Upper lobe of left lung (tissue), 6 donors: Measurements from ENCODE around the gene SHLD1. TPM values are rescaled to one million over a fixed set of nuclear protein-coding genes. Genes with fewer than 3 reads are reported as not detected.

Experiments used
- ATAC-seq, 2 donors: fragments of 200-7000 bp; cut with Tn5 transposase; one replicate each; pipeline ENCODE4 v1.9.1; 2022; ENCODE audit warnings: mild to moderate bottlenecking in 2 of 2, moderate library complexity in 2 of 2; ENCODE audit not compliant: low FRiP score in 2 of 2
- DNase-seq, 2 donors: peaks; one replicate each; pipeline ENCODE4 v3.0.0-alpha.2; 2019 to 2020
- H3K27ac ChIP-seq, 4 donors: fragments of 200-600 bp; sonication (generic); one replicate each; pipeline ENCODE4 v1.5.1; 2016 to 2019
- H3K27me3 ChIP-seq, 4 donors: fragments of 200-600 bp; sonication (generic); one replicate each; pipeline ENCODE4 v1.5.1; 2017 to 2019
- H3K36me3 ChIP-seq, 4 donors: fragments of 200-600 bp; sonication (generic); one replicate each; pipeline ENCODE4 v1.5.1; 2016 to 2019
- H3K4me1 ChIP-seq, 4 donors: fragments of 200-600 bp; sonication (generic); one replicate each; pipeline ENCODE4 v1.5.1; 2018 to 2019
- H3K4me3 ChIP-seq, 4 donors: fragments of 200-600 bp; sonication (generic); one replicate each; pipeline ENCODE4 v1.5.1; 2017 to 2019; ENCODE audit warnings: mild to moderate bottlenecking in 2 of 4, moderate library complexity in 1 of 4
- H3K9me3 ChIP-seq, 4 donors: fragments of 200-600 bp; sonication (generic); one replicate each; pipeline ENCODE4 v1.5.1; 2018 to 2019
- CTCF ChIP-seq, 6 experiments: fragments of 450-650 bp in 4 of 6; fragments of 200-600 bp in 2 of 6; sonication (generic) in 2 of 6; IDR thresholded peaks; one replicate each; pipeline ENCODE4 v1.5.1; 2016 to 2019; ENCODE audit warnings: antibody characterized with exemption in 6 of 6
- EP300 ChIP-seq, 4 donors: sonication (generic); formaldehyde crosslinking; IDR thresholded peaks; one replicate each; pipeline ENCODE4 v1.5.1; 2017; ENCODE audit warnings: antibody characterized with exemption in 4 of 4, control low read depth in 2 of 4
- POLR2A ChIP-seq, 4 donors: fragments of 450-650 bp; IDR thresholded peaks; one replicate each; pipeline ENCODE4 v1.5.1; 2016 to 2017; ENCODE audit warnings: antibody characterized with exemption in 4 of 4, mild to moderate bottlenecking in 2 of 4
- POLR2AphosphoS5 ChIP-seq, 2 donors: sonication (generic); formaldehyde crosslinking; IDR thresholded peaks; one replicate each; pipeline ENCODE4 v1.5.1; 2017; ENCODE audit warnings: antibody characterized with exemption in 2 of 2
- WGBS, 2 donors: methylation state at CpG; one replicate each; pipeline ENCODE4 v1.1.5; 2017 to 2018; 5-methylcytosine and 5-hydroxymethylcytosine counted together
- total RNA-seq, 6 donors: library from RNA; depleted of rRNA in 4 of 6; stranded (reverse); fragments of >200 nt in 4 of 6; gene quantifications; one replicate each; pipeline versions ENCODE4 v1.1.0 to v1.2.1, GENCODE V29; 2016 to 2021
- donor health status: DM: no; HTN: no; CAD: no; lungs with moderate emphysema.
- donor health status: DM: no; HTN: yes; CAD: no; lungs with severe emphysema.

The SHLD1 gene
- total RNA-seq, 6 donors from 2014 or later, result 3.1 to 5.6 (median 4.5) TPM

- Histone ChIP-seq H3K36me3 (no peaks in the 10 kb centered on the region), H3K4me3 (no peak overlapping the region), H3K4me1 (no peaks in the 10 kb centered on the region), H3K9me3 (no peaks in the 10 kb centered on the region), H3K27me3 (no peaks in the 10 kb centered on the region), H3K27ac (no peak overlapping the region)
- TF ChIP-seq POLR2AphosphoS5 (IDR thresholded peaks at IDR 0.05) (no peak), CTCF (IDR thresholded peaks at IDR 0.05) (no peak), EP300 (IDR thresholded peaks at IDR 0.05) (no peak), POLR2A (IDR thresholded peaks at IDR 0.05) (no peak)
- WGBS, 2 donors, result 77 to 92% methylated on average over 2 of the region's 2 CpGs
- DNase-seq (no peak), ATAC-seq (no peak)
Measured at GRCh38 chr20:5895626-5896025, 145.4 kb downstream of the SHLD1 start.

GRCh38 chr20:5899444-5899843 is 149.2 kb downstream of the SHLD1 start:
- Histone ChIP-seq H3K4me3 (no peak overlapping the region), H3K4me1 (no peaks in the 10 kb centered on the region), H3K36me3 (no peaks in the 10 kb centered on the region), H3K27me3 (no peaks in the 10 kb centered on the region), H3K9me3 (no peaks in the 10 kb centered on the region), H3K27ac (no peak overlapping the region)
- DNase-seq (no peak), ATAC-seq (no peak)
- 52 to 72% methylated on average over 1 of the region's 1 CpG for WGBS, 2 donors
- TF ChIP-seq EP300 (IDR thresholded peaks at IDR 0.05) (no peak), POLR2AphosphoS5 (IDR thresholded peaks at IDR 0.05) (no peak), CTCF (IDR thresholded peaks at IDR 0.05) (no peak), POLR2A (IDR thresholded peaks at IDR 0.05) (no peak)

- no peak overlapping the region for H3K4me3 ChIP-seq
- 54 to 58% methylated on average over 1 of the region's 1 CpG for WGBS, 2 donors
- H3K9me3 ChIP-seq, result no peaks in the 10 kb centered on the region
- no peak for TF ChIP-seq POLR2A (IDR thresholded peaks at IDR 0.05)
- TF ChIP-seq EP300 (IDR thresholded peaks at IDR 0.05), result no peak
- TF ChIP-seq CTCF (IDR thresholded peaks at IDR 0.05), result no peak
- TF ChIP-seq POLR2AphosphoS5 (IDR thresholded peaks at IDR 0.05), result no peak
- H3K36me3 ChIP-seq, result no peaks in the 10 kb centered on the region
- no peak overlapping the region for H3K27ac ChIP-seq
- no peak for DNase-seq
- H3K4me1 ChIP-seq, result no peaks in the 10 kb centered on the region
- ATAC-seq, result no peak
- no peaks in the 10 kb centered on the region for H3K27me3 ChIP-seq
Measured at GRCh38 chr20:5900908-5901307, 150.7 kb downstream of the SHLD1 start.

- no peak overlapping the region for H3K4me3 ChIP-seq
- no peak for ATAC-seq
Measured at GRCh38 chr20:5908981-5909380, 158.8 kb downstream of the SHLD1 start.

More at GRCh38 chr20:5908981-5909380, 158.8 kb downstream of the SHLD1 start:
- H3K36me3 ChIP-seq, result no peaks in the 10 kb centered on the region
- WGBS, 2 donors, result 67 to 71% methylated on average over 2 of the region's 2 CpGs
- no peak for TF ChIP-seq EP300 (IDR thresholded peaks at IDR 0.05)
- no peak for TF ChIP-seq CTCF (IDR thresholded peaks at IDR 0.05)
- no peak for TF ChIP-seq POLR2A (IDR thresholded peaks at IDR 0.05)
- TF ChIP-seq POLR2AphosphoS5 (IDR thresholded peaks at IDR 0.05), result no peak
- H3K9me3 ChIP-seq, result no peaks in the 10 kb centered on the region
- DNase-seq, result no peak
- no peak overlapping the region for H3K27ac ChIP-seq
- peaks cover 4 to 9% (median 7%) of the 10 kb centered on the region in 4 donors for H3K4me1 ChIP-seq
- peaks cover 0 to 8% (median 4%) of the 10 kb centered on the region in 4 donors for H3K27me3 ChIP-seq
